DND-41 (cell line): Measurements from ENCODE around the gene BLID.

Experiments
- CTCF ChIP-seq: IDR thresholded peaks from 2 replicates; pipeline ENCODE4 v1.5.1; 2012; ENCODE audit warnings: borderline replicate concordance, low read length, moderate library complexity, mild to moderate bottlenecking; ENCODE audit not compliant: poor library complexity, severe bottlenecking; ENCODE audit errors: extremely low read depth
- EZH2 ChIP-seq: IDR thresholded peaks from 3 replicates; pipeline ENCODE4 v1.6.1; 2012; ENCODE audit warnings: borderline replicate concordance, low read depth, mild to moderate bottlenecking, moderate library complexity, low read length, inconsistent platforms; ENCODE audit not compliant: severe bottlenecking

DNA sequence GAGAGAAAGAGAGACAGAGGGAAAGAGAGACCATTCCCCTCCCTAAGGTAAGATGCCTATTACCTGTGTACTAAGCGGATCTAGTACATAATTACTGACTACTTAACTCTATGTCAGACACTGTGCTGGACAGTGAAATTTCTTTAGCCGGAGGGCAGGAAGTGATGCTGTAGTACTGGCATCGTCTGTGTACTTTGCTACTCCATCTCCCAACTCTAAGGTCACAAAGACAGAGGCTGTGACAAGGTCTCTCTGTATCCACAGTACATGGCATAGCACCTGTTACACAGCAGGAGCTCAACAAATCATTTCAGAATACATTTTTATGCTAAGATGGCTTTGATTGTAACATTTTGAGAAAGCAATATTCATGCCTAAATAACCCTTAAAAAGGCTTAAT, 9.0 kb downstream of the BLID start:
- TF ChIP-seq CTCF (no peak), EZH2 (no peak)
